Uterus (tissue), 2 donors: ENCODE measurements around the gene SHFL.

ENCODE experiments used
- CTCF ChIP-seq, 4 experiments: fragments of 200-600 bp in 2 of 4; fragments of 450-650 bp in 2 of 4; sonication (generic) in 2 of 4; IDR thresholded peaks; one replicate each; pipeline ENCODE4 v1.5.1; 2016 to 2019; ENCODE audit warnings: antibody characterized with exemption in 4 of 4, mild to moderate bottlenecking in 2 of 4, moderate library complexity in 1 of 4
- POLR2A ChIP-seq, 2 donors: fragments of 450-650 bp; IDR thresholded peaks; one replicate each; pipeline ENCODE4 v1.6.1; 2016; ENCODE audit warnings: antibody characterized with exemption in 2 of 2, mild to moderate bottlenecking in 1 of 2, moderate library complexity in 1 of 2

DNA sequence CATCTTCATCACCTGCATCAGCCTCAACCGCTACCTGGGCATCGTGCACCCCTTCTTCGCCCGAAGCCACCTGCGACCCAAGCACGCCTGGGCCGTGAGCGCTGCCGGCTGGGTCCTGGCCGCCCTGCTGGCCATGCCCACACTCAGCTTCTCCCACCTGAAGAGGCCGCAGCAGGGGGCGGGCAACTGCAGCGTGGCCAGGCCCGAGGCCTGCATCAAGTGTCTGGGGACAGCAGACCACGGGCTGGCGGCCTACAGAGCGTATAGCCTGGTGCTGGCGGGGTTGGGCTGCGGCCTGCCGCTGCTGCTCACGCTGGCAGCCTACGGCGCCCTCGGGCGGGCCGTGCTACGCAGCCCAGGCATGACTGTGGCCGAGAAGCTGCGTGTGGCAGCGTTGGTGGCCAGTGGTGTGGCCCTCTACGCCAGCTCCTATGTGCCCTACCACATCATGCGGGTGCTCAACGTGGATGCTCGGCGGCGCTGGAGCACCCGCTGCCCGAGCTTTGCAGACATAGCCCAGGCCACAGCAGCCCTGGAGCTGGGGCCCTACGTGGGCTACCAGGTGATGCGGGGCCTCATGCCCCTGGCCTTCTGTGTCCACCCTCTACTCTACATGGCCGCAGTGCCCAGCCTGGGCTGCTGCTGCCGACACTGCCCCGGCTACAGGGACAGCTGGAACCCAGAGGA lies 28.0 kb downstream of the SHFL start:
- TF ChIP-seq CTCF (IDR thresholded peaks at IDR 0.05) (no peak), POLR2A (IDR thresholded peaks at IDR 0.05) (no peak)
